GM12873 (cell line): Measurements from ENCODE around the gene ITK.

Source experiments
- CTCF ChIP-seq: IDR thresholded peaks from 2 replicates; pipeline ENCODE4 v1.5.1; 2012; ENCODE audit warnings: low read depth, mild to moderate bottlenecking, moderate library complexity, low read length, control low read depth; ENCODE audit not compliant: insufficient read depth; ENCODE audit errors: missing control alignments

The ITK gene

GRCh38 chr5:157279605-157280239, 99.1 kb downstream of the ITK start:
- TF ChIP-seq CTCF, result no peak

DNA sequence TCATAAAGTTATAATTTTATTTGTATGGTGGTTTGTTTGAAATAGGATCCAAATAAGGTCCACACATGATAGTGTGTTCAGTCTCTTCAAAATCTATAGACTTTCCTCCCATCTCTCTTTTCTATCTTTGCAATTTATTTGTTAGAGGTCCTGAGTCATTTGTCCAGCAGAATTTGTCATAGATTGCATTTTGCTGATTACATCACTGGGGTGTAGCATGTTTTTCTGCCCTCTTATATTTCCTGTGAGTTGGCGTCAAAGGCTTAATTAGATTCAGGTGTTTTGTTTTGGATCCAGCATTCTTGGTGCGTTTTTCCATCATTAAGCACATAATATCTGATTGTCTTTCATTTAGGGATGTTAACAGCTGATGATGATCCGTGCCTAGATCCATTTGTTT, 100.3 kb downstream of the ITK start:
- no peak for TF ChIP-seq CTCF

GRCh38 chr5:157282150-157282549, 101.5 kb downstream of the ITK start:
- TF ChIP-seq CTCF, result no peak

GRCh38 chr5:157283434-157283833, 102.8 kb downstream of the ITK start:
- no peak for TF ChIP-seq CTCF

- no peak for TF ChIP-seq CTCF
Observed at GRCh38 chr5:157284458-157285212, 104.0 kb downstream of the ITK start.

DNA sequence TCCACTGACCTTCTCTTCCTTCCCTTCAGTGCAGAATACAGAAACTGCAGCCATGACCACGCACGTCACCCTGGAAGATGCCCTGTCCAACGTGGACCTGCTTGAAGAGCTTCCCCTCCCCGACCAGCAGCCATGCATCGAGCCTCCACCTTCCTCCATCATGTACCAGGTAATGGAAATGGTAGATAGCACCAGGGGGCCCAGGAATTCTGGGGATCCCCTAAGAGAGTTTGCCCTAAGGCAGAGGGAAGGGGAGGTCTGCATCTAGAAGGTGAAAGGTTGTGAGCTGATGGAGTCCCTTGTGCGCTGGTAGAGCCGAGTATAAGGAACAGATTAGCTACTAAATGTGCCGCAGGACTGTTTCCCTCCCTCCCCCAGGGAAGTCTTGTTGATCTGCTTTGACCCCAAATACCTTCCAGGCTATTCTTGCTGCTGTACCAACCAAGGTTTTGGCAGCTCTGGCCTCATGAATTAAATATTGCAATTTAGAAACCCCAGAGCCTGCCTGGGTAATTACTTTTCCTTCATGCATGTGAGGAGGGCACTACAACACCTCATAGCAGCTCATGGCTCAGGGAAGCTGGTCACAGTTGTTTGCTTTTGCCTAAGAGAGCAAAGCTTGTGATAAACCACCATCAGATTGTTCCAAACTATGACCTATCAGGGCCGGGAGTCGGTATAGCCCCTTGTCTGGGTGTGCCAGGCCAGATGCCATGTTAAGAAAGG, 104.8 kb downstream of the ITK start:
- TF ChIP-seq CTCF, result no peak

- no peak for TF ChIP-seq CTCF
Observed at GRCh38 chr5:157286761-157287211, 106.1 kb downstream of the ITK start.
